NCI-H2196 treated with DMSO at 0.1 percent for 48 hours (cell line): ENCODE measurements around the gene AAR2.

ENCODE experiments used
- DNase-seq: peaks from one replicate; lab custom pipeline; 2025; ENCODE audit not compliant: unreplicated experiment; lab: John Stamatoyannopoulos, UW

The AAR2 gene

GRCh38 chr20:36217226-36217625 is 19.1 kb upstream of the AAR2 start:
- no peak for DNase-seq

GRCh38 chr20:36218380-36219064 is 17.8 kb upstream of the AAR2 start:
- no peak for DNase-seq

GRCh38 chr20:36219671-36220220 is 16.5 kb upstream of the AAR2 start:
- DNase-seq: no peak

- no peak for DNase-seq
Measured at GRCh38 chr20:36225666-36226065, 10.6 kb upstream of the AAR2 start.

- no peak for DNase-seq
Measured at GRCh38 chr20:36228770-36229169, 7.5 kb upstream of the AAR2 start.

GRCh38 chr20:36230019-36230418 is 6.3 kb upstream of the AAR2 start:
- no peak for DNase-seq

GRCh38 chr20:36231331-36231730 is 4.9 kb upstream of the AAR2 start:
- DNase-seq: no peak

- no peak for DNase-seq
Measured at GRCh38 chr20:36234771-36235320, 1.4 kb upstream of the AAR2 start.

- no peak for DNase-seq
Measured at GRCh38 chr20:36236786-36237121, 476 bp downstream of the AAR2 start.

GRCh38 chr20:36237477-36237876 is 1.2 kb downstream of the AAR2 start:
- no peak for DNase-seq

GRCh38 chr20:36238153-36238552 is 1.9 kb downstream of the AAR2 start:
- DNase-seq: no peak

GRCh38 chr20:36238760-36239159 is 2.5 kb downstream of the AAR2 start:
- no peak for DNase-seq

- DNase-seq: no peak
Measured at GRCh38 chr20:36240076-36240475, 3.8 kb downstream of the AAR2 start.

- DNase-seq: no peak
Measured at GRCh38 chr20:36241678-36242077, 5.4 kb downstream of the AAR2 start.

- DNase-seq: no peak
Measured at GRCh38 chr20:36243726-36244125, 7.4 kb downstream of the AAR2 start.

GRCh38 chr20:36246401-36246800 is 10.1 kb downstream of the AAR2 start:
- DNase-seq: no peak

- no peak for DNase-seq
Measured at GRCh38 chr20:36248836-36249235, 12.6 kb downstream of the AAR2 start.

GRCh38 chr20:36249450-36249849 is 13.2 kb downstream of the AAR2 start:
- no peak for DNase-seq

- DNase-seq: no peak
Measured at GRCh38 chr20:36251426-36251825, 15.1 kb downstream of the AAR2 start.

- DNase-seq: no peak
Measured at GRCh38 chr20:36252511-36252910, 16.2 kb downstream of the AAR2 start.

- no peak for DNase-seq
Measured at GRCh38 chr20:36253036-36253435, 16.8 kb downstream of the AAR2 start.

GRCh38 chr20:36254076-36254475 is 17.8 kb downstream of the AAR2 start:
- DNase-seq: no peak

GRCh38 chr20:36255445-36255844 is 19.2 kb downstream of the AAR2 start:
- no peak for DNase-seq
